Dermis lymphatic vessel endothelial cell (primary cell): ENCODE results near the gene LDHD. TPM values are rescaled to one million over a fixed set of nuclear protein-coding genes. Genes with fewer than 3 reads are reported as not detected.

Experiments
- total RNA-seq: library from RNA; depleted of rRNA; stranded (reverse); fragments of >200 nt; gene quantifications from 2 replicates; pipeline ENCODE4 v1.2.1, GENCODE V29; 2014

The LDHD gene
- total RNA-seq: 0.34 and 0.65 TPM in 2 replicates

GRCh38 chr16:75116081-75116910 lies at the start of gene LDHD:
Gene LDHD, minus strand, starts transcription at chr16:75116780. Its CDS starts 60 bp downstream, at chr16:75116720.

GRCh38 chr16:75148311-75149195 lies 32.0 kb upstream of the LDHD start, which contains the start of gene ZFP1:
Gene ZFP1, plus strand, starts transcription at chr16:75148524. Its CDS starts 4,428 bp downstream, at chr16:75152952.

Other genes with a start within 250 kb of the LDHD start
- 11.9 and 13.4 TPM in 2 replicates for gene WDR59, start 131.7 kb downstream of the LDHD start, total RNA-seq
- 9.0 and 10.8 TPM in 2 replicates for gene ZNRF1, start 117.8 kb downstream of the LDHD start, total RNA-seq
- 9.0 and 10.0 TPM in 2 replicates for gene ZFP1, start 31.7 kb upstream of the LDHD start, total RNA-seq
- not detected in 2 replicates for gene CTRB2, start 90.4 kb upstream of the LDHD start, total RNA-seq
- not detected in 2 replicates for gene CTRB1, start 102.2 kb upstream of the LDHD start, total RNA-seq
- 73.8 and 83.2 TPM in 2 replicates for gene BCAR1, start 134.8 kb upstream of the LDHD start, total RNA-seq